Measurements from ENCODE around the gene SETBP1. TPM values are rescaled to one million over a fixed set of nuclear protein-coding genes. Genes with fewer than 3 reads are reported as not detected.
"Not testable (repeated sequence)": the region's sequence is repeated elsewhere in the genome, so short reads cannot be mapped to it uniquely, and the experiment has no call there.

Gene SETBP1
- total RNA-seq, 1 experiment from 2014 or later = 1.0 TPM

GRCh38 chr18:44704135-44704789, 23.6 kb downstream of the SETBP1 start:
- no peak for DNase-seq (ENCODE audit: low read depth)

DNA sequence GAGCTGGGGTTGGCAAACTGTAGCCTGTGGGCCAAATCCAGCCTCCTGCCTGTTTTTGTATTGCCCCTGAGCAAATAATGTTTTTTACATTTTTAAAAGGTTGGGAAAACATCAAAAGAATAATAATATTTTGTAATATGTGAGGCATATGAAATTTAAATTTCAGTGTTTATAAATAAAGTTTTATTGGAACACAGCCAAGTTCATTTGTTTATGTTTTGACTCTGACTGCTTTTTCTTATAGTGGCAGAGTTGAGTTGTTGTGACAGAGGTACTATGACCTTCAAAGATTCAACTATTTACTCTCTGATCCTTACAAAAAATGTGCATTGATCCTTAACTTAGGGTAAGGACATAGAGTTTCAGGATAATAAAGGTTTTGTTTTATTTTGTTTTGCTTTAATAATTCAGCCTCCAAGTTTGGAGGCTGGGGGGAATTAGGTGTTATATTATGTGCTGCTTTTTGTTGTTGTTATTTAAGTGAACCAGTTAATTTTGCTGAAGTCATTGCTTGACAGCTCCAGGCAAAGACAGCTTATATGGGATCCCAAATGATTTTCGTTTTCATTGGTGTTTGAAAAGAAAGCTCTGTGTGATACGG, 24.5 kb downstream of the SETBP1 start:
- DNase-seq (ENCODE audit: low read depth) = no peak

DNA sequence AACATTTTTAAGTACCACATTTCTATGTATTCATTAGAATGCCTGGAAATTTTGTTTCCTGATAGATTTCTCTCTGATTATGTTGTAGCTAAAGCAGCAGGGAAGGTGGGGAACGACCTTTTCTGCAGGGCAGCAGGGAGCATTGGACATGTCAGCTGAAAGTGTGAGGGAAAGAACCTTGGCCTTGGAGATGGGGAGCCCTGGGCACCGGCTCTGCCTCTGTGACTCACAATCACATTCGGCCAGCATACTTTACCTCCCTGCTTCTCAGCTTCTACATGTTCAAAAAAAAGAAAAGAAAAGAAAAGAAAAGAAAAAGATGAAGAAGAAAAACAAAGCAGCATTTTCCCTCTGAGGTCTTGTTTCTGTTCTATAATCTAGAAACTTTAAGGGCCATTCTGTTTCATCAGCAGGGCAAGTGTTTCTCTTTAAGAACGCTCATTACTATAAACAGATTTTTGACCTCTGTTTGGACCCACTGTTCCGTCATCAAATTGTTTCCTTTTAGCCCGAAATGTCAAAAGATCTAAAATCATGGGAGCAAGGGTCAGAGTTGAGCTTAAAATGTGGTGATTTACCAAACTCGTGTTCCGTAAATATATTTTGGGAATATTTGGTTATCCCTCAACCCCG, 27.9 kb downstream of the SETBP1 start:
- DNase-seq (ENCODE audit: low read depth) = no peak

DNA sequence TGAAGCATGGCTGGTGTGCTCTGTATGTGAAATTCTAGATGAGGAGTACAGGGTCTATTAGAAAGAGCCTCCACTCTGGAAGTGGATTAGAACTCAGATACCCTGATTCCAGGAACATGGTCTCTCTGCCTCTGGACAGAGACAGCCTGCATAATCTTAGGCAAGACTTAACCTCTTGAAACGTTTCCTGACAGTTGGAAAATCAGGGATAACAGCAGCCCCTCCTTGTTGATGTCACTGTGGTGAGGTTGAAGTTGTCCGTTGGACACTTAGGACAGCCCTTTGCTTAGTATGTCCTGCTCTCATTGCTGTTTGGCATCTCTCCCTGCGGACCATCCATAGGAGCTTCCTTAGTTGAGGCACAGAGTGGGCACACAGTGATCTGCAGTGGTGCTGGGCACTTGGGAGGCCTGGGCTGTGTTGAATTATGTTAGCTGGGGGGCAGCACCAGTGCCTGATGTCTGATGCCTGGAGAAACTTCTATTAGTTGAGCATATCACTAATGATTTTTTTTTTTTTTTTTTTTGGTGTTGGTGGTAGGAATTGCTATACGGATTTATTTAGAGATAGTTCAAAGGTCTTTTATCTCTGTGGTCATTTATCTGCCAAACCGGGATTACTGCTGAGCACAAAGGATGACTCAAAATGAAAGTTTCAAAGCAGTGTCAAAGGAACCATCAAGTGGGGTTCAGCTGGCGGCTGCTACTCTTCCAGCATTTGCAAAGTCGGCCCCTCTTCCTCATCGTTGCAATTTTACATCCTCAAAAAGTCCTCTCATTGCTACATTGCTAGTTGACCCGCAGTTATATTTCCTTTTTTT, 28.8 kb downstream of the SETBP1 start:
- no peak for DNase-seq (ENCODE audit: low read depth)

- DNase-seq (ENCODE audit: low read depth) = no peak
These were observed 30.2 kb downstream of the SETBP1 start for GRCh38 chr18:44710931-44711330.

DNA sequence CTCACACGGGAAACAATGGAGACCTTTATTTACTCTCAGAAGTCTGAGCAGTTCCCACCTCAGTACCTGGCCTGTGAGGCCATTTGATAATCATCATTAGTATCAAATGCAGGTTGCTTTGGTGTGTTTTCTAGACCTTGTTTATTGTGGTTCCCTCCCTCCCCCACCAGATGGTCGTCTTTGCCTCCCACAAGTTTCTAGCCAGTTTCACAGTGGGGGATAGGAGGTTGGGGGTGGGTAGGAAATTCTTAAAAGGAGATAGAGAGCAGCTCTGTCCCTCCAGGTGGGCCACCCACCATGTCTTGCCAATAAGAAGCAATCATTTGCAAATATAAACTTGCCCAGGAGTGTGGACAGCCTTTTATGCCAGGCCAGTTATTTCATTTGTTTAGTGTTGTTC, 31.3 kb downstream of the SETBP1 start:
- DNase-seq (ENCODE audit: low read depth) = no peak

DNA sequence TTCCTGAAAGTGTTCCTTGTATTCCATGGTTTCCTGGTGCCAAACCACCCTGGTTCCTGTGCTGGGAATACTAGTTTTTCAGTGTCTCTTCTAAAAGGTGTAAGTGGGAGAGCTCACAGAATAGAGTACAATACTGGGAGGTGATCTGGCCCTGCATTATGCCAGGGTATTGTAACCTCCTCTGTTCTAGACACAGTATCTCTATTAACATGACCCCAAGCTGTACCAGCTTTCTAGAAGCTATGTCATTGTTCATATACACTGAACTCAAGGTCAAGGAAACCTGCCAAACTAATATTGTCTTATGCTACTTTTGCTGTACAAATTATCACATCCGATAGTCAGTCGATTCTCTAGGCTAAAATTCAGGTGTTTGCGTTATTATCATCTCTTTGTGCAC, 32.7 kb downstream of the SETBP1 start:
- no peak for DNase-seq (ENCODE audit: low read depth)

GRCh38 chr18:44714376-44714775, 33.7 kb downstream of the SETBP1 start:
- DNase-seq (ENCODE audit: low read depth) = no peak

DNA sequence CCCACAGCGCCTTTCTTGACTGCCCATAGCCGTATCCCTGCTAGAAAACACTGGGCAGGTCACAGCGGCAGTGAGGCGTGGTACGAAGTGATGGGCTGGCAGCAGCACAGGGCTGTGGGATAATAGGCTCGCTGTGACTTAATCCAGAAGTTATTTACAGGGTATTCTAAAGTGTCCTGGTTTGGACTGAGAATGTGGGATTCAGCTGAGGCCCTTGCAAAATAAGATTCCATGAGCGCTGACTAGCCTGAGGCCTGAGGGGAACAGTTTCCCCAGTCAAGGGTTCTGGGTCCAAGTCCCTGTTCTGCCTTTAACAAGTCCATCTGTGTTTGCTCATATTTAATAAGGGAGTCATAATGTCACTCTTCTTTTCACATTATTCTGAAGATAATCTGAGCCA, 34.6 kb downstream of the SETBP1 start:
- DNase-seq (ENCODE audit: low read depth) = peak; percentile 60

DNA sequence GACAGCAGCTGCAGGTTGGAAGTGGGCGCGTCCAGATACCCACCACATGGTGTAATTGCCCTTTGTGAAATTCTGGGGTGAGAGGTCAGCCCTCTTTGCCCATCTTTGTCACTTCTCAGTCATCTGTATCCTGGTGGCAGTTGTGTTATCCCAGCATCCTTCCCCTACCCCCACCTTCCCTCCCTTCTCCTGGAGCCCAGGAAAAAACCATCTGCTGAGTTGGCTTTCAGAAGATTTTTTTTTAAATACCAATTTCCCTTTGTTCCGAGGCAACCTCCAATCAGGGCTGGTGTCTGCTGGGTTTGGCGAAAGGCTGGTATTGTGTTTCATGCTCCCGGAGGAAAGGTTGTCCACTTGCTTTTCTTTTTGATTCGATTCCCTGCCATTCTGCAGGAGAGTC, 35.2 kb downstream of the SETBP1 start:
- no peak for DNase-seq (ENCODE audit: low read depth)

DNA sequence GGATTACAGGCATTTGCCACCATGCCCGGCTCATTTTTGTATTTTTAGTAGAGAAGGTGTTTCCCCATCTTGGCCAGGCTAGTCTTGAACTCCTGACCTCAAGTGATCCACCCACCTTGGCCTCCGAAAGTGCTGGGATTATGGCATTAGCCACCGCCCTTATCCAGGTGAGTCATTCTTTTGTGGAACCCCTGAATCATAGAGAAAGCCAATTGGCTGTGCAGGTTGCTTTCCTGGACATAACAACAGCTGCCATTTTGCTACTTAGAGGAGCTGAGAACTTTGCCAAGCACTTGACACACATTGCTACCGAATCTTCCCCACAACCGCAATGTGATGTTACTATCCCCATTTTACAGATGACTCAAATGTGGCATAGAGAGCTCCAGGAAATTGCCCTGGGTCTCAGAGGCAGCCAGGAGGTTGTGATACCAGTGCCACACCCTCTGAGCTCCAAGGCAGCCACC, 36.0 kb downstream of the SETBP1 start:
- DNase-seq (ENCODE audit: low read depth) = peak; percentile 51

GRCh38 chr18:44719519-44720060, 38.9 kb downstream of the SETBP1 start:
- DNase-seq (ENCODE audit: low read depth) = no peak

- not testable (repeated sequence) for DNase-seq (ENCODE audit: low read depth)
These were observed 41.1 kb downstream of the SETBP1 start for GRCh38 chr18:44721748-44722147.

- no peak for DNase-seq (ENCODE audit: low read depth)
These were observed 42.7 kb downstream of the SETBP1 start for GRCh38 chr18:44723411-44723810.

- DNase-seq (ENCODE audit: low read depth) = no peak
These were observed 43.6 kb downstream of the SETBP1 start for GRCh38 chr18:44724105-44724778.

- DNase-seq (ENCODE audit: low read depth) = peak; percentile 74
These were observed 44.8 kb downstream of the SETBP1 start for GRCh38 chr18:44725300-44726058.

- DNase-seq (ENCODE audit: low read depth) = no peak
These were observed 45.4 kb downstream of the SETBP1 start for GRCh38 chr18:44726059-44726421.

DNA sequence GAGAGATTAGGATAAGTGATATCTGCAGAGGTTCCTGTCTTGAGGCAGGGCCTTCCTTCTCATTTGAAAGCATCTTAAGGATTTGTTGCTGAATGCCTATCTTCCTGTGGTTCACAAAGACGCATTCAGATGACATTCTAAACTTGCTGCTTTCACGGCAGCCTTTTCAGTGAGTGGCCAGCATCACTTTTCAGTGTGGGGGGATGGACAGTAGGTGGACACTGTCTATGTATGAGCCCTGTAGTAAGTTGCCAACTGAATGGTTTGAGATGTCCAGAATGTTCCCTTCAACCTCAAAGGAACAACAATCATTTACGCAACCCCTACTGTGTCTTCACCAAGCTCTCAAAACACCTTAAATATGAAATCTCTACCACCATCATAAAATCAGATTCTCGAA, 46.6 kb downstream of the SETBP1 start:
- no peak for DNase-seq (ENCODE audit: low read depth)

DNA sequence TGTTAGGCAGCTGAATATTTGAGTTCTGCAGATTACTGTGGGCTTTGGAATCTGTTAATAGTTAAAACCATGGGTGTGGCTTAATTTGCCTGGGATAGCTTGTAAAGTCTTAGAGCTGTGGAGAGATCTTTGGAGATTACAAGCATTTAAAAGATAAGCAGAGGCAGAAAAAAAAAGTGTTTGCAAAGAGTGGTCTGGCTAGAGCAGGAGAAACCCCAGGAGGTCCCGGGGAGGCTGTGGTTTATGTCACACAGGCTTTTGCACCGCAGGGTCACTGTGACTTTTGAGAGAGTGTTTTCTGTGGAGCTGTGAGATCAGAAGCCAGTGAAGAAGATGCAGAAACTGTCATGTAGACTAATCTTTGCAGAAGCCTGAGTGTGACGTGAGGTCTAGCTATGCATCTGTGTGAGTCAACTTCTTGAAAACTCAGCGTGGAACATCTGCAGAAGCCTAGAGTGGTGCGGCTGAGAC, 49.0 kb downstream of the SETBP1 start:
- peak; percentile 41 for DNase-seq (ENCODE audit: low read depth)

DNA sequence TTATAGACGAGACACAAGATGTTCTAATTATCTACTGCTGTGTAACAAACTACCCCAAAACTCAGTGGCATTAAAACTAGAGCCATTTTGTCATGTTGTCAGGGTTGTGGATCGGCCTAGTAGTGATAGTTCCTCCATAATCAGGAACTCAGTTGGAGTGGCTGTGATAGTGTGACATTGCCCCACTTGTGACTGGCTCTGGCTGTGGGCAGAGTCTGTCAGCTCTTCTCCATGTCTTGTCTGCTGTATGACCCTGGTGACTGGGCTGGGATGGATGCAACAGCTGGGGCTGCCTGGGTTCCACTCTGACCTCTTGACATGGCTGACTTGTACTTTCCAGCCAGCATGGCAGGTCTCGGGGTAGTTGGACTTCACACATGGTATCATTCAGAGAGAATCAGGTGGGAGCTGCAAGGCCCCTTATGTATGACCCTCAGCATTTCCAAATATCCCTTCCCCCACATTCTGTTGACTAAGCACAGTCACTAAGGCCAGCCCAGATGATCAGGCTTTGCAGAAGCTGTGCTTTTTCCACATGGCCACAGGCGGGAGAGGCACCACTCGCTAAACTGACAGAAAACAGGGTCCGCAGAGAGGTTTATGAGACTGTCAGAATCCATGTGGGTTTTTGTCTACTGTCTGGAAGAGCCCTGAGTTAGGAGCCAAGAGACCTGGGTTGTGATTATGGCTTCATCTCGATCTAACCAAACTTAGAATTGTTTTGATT, 50.3 kb downstream of the SETBP1 start:
- no peak for DNase-seq (ENCODE audit: low read depth)

Data from Daoy (cell line).